ENCODE results near the gene CDH22.

DNA sequence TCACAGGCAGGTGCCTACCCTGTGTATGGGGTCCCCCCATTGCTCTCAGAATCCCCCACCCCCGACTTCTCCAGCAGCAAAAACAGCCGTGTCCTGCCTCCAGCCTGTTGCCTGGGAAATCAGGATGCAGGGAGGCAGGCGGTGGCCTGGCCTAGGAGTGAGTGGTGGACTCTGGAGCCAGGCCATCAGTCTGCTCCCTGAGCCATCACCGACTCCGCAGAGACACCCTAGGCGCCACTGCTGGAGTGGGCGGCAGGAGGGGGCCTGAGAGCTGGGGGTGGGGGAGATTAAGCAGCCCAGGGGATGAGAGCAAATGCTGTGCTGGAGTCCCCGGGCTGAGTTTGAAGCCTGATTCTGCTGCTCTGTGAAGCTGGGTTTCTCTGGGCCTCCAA, 97.0 kb downstream of the CDH22 start:
- TF ChIP-seq, protein P1, sequence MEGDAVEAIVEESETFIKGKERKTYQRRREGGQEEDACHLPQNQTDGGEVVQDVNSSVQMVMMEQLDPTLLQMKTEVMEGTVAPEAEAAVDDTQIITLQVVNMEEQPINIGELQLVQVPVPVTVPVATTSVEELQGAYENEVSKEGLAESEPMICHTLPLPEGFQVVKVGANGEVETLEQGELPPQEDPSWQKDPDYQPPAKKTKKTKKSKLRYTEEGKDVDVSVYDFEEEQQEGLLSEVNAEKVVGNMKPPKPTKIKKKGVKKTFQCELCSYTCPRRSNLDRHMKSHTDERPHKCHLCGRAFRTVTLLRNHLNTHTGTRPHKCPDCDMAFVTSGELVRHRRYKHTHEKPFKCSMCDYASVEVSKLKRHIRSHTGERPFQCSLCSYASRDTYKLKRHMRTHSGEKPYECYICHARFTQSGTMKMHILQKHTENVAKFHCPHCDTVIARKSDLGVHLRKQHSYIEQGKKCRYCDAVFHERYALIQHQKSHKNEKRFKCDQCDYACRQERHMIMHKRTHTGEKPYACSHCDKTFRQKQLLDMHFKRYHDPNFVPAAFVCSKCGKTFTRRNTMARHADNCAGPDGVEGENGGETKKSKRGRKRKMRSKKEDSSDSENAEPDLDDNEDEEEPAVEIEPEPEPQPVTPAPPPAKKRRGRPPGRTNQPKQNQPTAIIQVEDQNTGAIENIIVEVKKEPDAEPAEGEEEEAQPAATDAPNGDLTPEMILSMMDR (IDR thresholded peaks at IDR 0.05): no peak
- no peak for TF ChIP-seq EZH2 (IDR thresholded peaks at IDR 0.05; ENCODE audit: borderline replicate concordance, insufficient read depth, low read depth, low read length, poor library complexity, severe bottlenecking)
